NOMO-1 treated with DMSO at 0.1 percent for 48 hours (cell line): ENCODE measurements around the gene EYA2.

Source experiments
- DNase-seq: peaks from one replicate; lab custom pipeline; 2025; ENCODE audit not compliant: unreplicated experiment; lab: John Stamatoyannopoulos, UW

EYA2 gene

GRCh38 chr20:47004179-47004578 lies 109.5 kb downstream of the EYA2 start:
- no peak for DNase-seq

GRCh38 chr20:47007826-47008655 lies 113.4 kb downstream of the EYA2 start:
- DNase-seq: no peak

GRCh38 chr20:47008842-47009518 lies 114.3 kb downstream of the EYA2 start:
- no peak for DNase-seq

- DNase-seq: no peak
Measured at GRCh38 chr20:47009784-47010183, 115.1 kb downstream of the EYA2 start.

- no peak for DNase-seq
Measured at GRCh38 chr20:47011984-47012383, 117.3 kb downstream of the EYA2 start.

- no peak for DNase-seq
Measured at GRCh38 chr20:47013606-47014005, 119.0 kb downstream of the EYA2 start.

- no peak for DNase-seq
Measured at GRCh38 chr20:47016068-47016664, 121.5 kb downstream of the EYA2 start.

GRCh38 chr20:47018381-47018780 lies 123.7 kb downstream of the EYA2 start:
- no peak for DNase-seq

- no peak for DNase-seq
Measured at GRCh38 chr20:47019121-47019824, 124.6 kb downstream of the EYA2 start.

GRCh38 chr20:47020231-47020630 lies 125.6 kb downstream of the EYA2 start:
- no peak for DNase-seq

- DNase-seq: no peak
Measured at GRCh38 chr20:47021850-47022249, 127.2 kb downstream of the EYA2 start.

GRCh38 chr20:47024461-47024937 lies 129.9 kb downstream of the EYA2 start:
- DNase-seq: no peak

GRCh38 chr20:47027042-47027441 lies 132.4 kb downstream of the EYA2 start:
- DNase-seq: no peak

GRCh38 chr20:47027456-47027855 lies 132.8 kb downstream of the EYA2 start:
- no peak for DNase-seq

- no peak for DNase-seq
Measured at GRCh38 chr20:47028487-47028886, 133.8 kb downstream of the EYA2 start.

GRCh38 chr20:47029845-47030244 lies 135.2 kb downstream of the EYA2 start:
- no peak for DNase-seq

- DNase-seq: no peak
Measured at GRCh38 chr20:47030271-47030810, 135.7 kb downstream of the EYA2 start.

- no peak for DNase-seq
Measured at GRCh38 chr20:47031004-47031403, 136.4 kb downstream of the EYA2 start.

GRCh38 chr20:47031821-47032220 lies 137.2 kb downstream of the EYA2 start:
- DNase-seq: no peak

GRCh38 chr20:47032933-47033578 lies 138.4 kb downstream of the EYA2 start:
- no peak for DNase-seq

- DNase-seq: no peak
Measured at GRCh38 chr20:47033665-47034064, 139.0 kb downstream of the EYA2 start.
